ENCODE results near the gene SRP68. TPM values are rescaled to one million over a fixed set of nuclear protein-coding genes. Genes with fewer than 3 reads are reported as not detected.

Gene SRP68
- total RNA-seq, 1 donor from 2014 or later, result 74.3 TPM

DNA sequence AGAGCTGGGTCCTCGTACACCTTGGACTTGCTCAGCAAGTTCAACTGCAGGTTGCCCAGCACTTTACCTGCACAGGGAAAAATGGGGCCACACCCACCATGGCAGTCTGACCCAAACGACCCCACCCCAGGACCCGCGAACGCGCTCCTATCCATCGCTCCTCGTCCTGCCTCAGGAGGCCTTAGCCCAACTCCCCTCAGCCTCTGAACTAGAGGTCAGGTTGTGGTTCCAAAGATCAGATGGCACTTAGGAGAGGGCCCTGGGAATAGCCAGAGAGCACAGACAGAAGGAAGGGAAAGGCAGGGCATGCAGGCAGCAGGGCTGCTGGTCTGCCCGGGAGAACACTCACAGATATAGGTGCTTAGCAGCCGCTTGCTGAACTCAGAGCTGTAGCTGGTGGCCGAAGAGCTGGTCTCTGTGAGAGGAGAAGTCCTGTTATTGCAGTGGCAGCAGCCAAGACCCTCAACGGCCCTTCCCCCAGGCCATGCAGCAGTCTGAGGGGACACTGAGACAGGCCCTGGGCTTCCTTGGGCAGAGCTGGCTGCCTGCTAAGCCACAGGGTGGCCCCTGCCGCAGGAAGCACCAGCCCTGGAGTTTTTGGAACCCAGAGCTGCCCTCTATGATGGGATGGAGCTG is 13.5 kb upstream of the SRP68 start:
- H3K4me1 Mint-ChIP-seq (ENCODE audit: low read depth, unreplicated experiment), result peaks cover 14% of the 10 kb centered on the region
- H3K9ac ChIP-seq (ENCODE audit: low read length), result no peak overlapping the region
- no peaks in the 10 kb centered on the region for H3K27me3 Mint-ChIP-seq (ENCODE audit: low read depth, unreplicated experiment)
- peaks cover 11% of the 10 kb centered on the region for H4K20me1 ChIP-seq (ENCODE audit: insufficient read depth, low read length)
- no peak for DNase-seq (ENCODE audit: low read depth)
- no peak for FAIRE-seq
- no peak overlapping the region for H3K4me2 ChIP-seq (ENCODE audit: low read length)
- no peaks in the 10 kb centered on the region for H3K9me3 Mint-ChIP-seq (ENCODE audit: unreplicated experiment)
- H3K79me2 ChIP-seq (ENCODE audit: insufficient read depth, low read length), result no peaks in the 10 kb centered on the region
- peaks cover under 1% of the 10 kb centered on the region for H3K27me3 ChIP-seq (ENCODE audit: insufficient read depth, low read length)
- no peak overlapping the region for H2AFZ ChIP-seq (ENCODE audit: low read depth, low read length)
- H3K4me1 ChIP-seq (ENCODE audit: insufficient read depth, low read length), result no peaks in the 10 kb centered on the region
- no peak overlapping the region for H3K4me3 ChIP-seq (ENCODE audit: insufficient read depth, low read depth, low read length)
- no peak overlapping the region for H3K27ac ChIP-seq (ENCODE audit: low read depth, low read length)
- H3K36me3 ChIP-seq (ENCODE audit: insufficient read depth, low read length), result peaks cover 20% of the 10 kb centered on the region
- H3K36me3 Mint-ChIP-seq (ENCODE audit: low read depth, unreplicated experiment), result peaks cover 12% of the 10 kb centered on the region
- H3K27ac Mint-ChIP-seq (ENCODE audit: unreplicated experiment), result no peak overlapping the region
- no peaks in the 10 kb centered on the region for H3K9me3 ChIP-seq (ENCODE audit: insufficient read depth, low read depth, low read length)
- H3K4me3 Mint-ChIP-seq (ENCODE audit: unreplicated experiment), result peak overlapping the region; percentile 20
- TF ChIP-seq, protein P1, sequence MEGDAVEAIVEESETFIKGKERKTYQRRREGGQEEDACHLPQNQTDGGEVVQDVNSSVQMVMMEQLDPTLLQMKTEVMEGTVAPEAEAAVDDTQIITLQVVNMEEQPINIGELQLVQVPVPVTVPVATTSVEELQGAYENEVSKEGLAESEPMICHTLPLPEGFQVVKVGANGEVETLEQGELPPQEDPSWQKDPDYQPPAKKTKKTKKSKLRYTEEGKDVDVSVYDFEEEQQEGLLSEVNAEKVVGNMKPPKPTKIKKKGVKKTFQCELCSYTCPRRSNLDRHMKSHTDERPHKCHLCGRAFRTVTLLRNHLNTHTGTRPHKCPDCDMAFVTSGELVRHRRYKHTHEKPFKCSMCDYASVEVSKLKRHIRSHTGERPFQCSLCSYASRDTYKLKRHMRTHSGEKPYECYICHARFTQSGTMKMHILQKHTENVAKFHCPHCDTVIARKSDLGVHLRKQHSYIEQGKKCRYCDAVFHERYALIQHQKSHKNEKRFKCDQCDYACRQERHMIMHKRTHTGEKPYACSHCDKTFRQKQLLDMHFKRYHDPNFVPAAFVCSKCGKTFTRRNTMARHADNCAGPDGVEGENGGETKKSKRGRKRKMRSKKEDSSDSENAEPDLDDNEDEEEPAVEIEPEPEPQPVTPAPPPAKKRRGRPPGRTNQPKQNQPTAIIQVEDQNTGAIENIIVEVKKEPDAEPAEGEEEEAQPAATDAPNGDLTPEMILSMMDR (IDR thresholded peaks at IDR 0.05; ENCODE audit: insufficient read depth, low read depth, low read length), result no peak
- no peak for TF ChIP-seq EZH2 (IDR thresholded peaks at IDR 0.05; ENCODE audit: insufficient read depth, low read length)

DNA sequence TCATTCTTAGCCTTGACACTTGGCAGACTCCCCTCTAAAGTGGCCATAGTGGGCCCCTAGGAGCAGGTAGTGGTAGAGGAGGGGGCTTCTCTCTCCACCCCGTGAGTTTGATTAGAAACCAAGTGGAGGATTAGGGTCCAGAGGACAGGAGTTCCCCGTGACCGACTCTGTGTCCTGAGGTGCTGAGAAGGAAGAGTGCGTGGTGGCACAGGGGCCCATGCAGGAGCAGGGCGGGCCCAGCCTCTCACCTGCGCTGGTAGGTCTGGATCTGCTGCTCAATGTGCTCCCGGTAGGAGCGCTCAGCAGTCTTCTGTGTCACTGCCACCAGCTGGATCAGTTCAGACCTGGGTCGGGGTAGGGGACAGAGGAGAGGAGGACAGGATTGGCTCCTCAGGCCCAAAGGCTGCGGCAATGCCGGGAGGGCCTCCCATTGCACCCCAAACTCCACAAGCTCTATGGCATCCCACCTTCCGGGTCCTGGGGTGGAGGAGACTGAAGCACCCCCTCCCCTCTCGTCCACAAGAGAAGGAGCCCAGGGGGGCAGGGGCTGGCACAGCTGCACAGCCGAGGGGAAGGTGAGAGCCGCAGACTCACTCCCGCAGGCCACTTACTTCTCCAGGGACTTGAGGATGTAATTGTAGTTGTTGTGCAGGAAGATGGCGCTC is 12.9 kb upstream of the SRP68 start:
- Histone ChIP-seq H3K79me2 (ENCODE audit: insufficient read depth, low read length) (no peaks in the 10 kb centered on the region), H4K20me1 (ENCODE audit: insufficient read depth, low read length) (peaks cover 12% of the 10 kb centered on the region), H3K36me3 (ENCODE audit: insufficient read depth, low read length) (peaks cover 20% of the 10 kb centered on the region), H3K9me3 (ENCODE audit: insufficient read depth, low read depth, low read length) (no peaks in the 10 kb centered on the region), H3K4me2 (ENCODE audit: low read length) (no peak overlapping the region), H3K4me1 (ENCODE audit: insufficient read depth, low read length) (no peaks in the 10 kb centered on the region), H3K27me3 (ENCODE audit: insufficient read depth, low read length) (peaks cover 5% of the 10 kb centered on the region), H3K9ac (ENCODE audit: low read length) (no peak overlapping the region), H2AFZ (ENCODE audit: low read depth, low read length) (no peak overlapping the region), H3K4me3 (ENCODE audit: insufficient read depth, low read depth, low read length) (no peak overlapping the region), H3K27ac (ENCODE audit: low read depth, low read length) (no peak overlapping the region)
- Mint-ChIP-seq H3K4me1 (ENCODE audit: low read depth, unreplicated experiment) (peaks cover 18% of the 10 kb centered on the region), H3K27ac (ENCODE audit: unreplicated experiment) (no peak overlapping the region), H3K9me3 (ENCODE audit: unreplicated experiment) (no peaks in the 10 kb centered on the region), H3K27me3 (ENCODE audit: low read depth, unreplicated experiment) (peaks cover 1% of the 10 kb centered on the region), H3K4me3 (ENCODE audit: unreplicated experiment) (no peak overlapping the region), H3K36me3 (ENCODE audit: low read depth, unreplicated experiment) (peaks cover 12% of the 10 kb centered on the region)
- FAIRE-seq (no peak), DNase-seq (ENCODE audit: low read depth) (no peak)
- TF ChIP-seq EZH2 (IDR thresholded peaks at IDR 0.05; ENCODE audit: insufficient read depth, low read length), result no peak
- TF ChIP-seq, protein P1 (IDR thresholded peaks at IDR 0.05; ENCODE audit: insufficient read depth, low read depth, low read length), result no peak

Measured in astrocyte (in vitro differentiated cells and primary cell).